Stimulated activated CD8-positive, alpha-beta memory T cell treated with anti-CD3 and anti-CD28 coated beads, Interleukin-15, amount 100 ng/mL, for 1 hour (primary cell): ENCODE data around the gene CISD3.

Source experiments
- DNase-seq: peaks from one replicate; pipeline ENCODE4 v3.0.0-alpha.2; 2020; ENCODE audit warnings: low read depth

Gene CISD3

DNA sequence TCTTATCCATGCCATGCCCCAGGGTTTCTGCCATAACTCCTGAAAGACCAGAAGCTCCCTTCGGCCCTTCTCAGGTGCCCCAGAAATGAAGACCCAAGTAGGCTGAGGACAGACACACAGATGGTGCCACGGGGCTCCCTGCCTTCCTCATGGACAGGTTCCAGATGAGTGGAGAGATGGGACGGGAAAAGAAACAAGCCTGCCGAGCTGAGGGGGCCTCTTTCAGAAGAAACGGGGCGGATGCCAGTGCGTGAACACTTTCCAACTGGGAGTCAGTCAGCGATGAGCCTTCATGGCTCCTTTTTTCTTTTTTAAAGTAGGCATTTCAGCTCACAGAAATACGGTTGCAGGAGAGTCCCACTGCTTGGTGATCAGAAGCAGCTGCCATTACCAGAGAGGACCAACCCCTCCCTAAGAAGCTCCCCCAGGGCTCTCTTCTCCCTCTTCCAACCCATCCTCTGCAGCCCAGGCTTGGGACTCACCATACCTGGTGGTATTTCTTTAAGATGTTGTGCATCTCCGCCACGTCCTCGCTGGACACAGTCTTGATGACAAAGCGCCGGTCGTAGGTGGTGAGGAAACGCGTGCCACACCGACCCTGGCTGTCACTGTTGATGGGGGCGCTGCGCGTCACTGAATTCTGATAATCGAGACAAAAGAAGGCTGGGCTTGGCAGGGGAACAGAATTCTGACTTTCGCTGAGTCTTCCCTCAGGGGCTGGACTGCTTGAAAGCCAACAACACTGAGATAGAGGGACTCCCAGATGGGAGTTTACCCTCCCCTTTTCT, 50.0 kb downstream of the CISD3 start:
- no peak for DNase-seq

DNA sequence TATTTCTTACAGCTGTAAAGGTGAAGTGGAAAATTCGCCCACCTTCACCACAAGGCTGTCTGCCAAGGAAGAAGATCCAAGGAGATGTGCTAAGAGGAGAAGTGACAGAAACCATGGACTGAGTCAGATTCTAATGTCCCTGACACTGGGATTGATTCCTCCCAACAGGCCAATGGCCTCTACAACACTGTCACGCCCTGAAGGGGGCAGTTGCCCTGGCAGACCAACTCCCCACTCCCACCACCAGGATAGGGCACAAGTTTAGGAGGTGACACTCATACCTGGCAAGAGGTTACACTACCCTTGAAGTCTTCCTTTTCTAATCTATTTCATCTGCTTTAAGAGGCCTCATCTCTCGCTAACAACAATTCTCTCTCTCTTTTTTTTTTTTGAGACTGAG, 53.1 kb downstream of the CISD3 start:
- DNase-seq, result no peak
